Astrocyte (in vitro differentiated cells and primary cell): ENCODE results near the gene VARS1. TPM values are rescaled to one million over a fixed set of nuclear protein-coding genes. Genes with fewer than 3 reads are reported as not detected.

Experiments used
- DNase-seq: peaks from one replicate; pipeline ENCODE4 v3.0.0-alpha.2; 2010; ENCODE audit warnings: low read depth
- FAIRE-seq: peaks from 2 replicates; lab custom pipeline; 2011; peaks lifted over from hg19 to GRCh38; lab: Jason Lieb, UNC
- H2AFZ ChIP-seq: 2 replicates; pipeline ENCODE4 v1.6.0; 2012; ENCODE audit warnings: low read depth, low read length, inconsistent platforms
- H3K27ac ChIP-seq: 2 replicates; pipeline ENCODE4 v1.5.1; 2011; ENCODE audit warnings: low read depth, low read length, inconsistent platforms
- H3K27me3 ChIP-seq: 2 replicates; pipeline ENCODE4 v1.6.0; 2011; ENCODE audit warnings: low read length, inconsistent platforms; ENCODE audit not compliant: insufficient read depth
- H3K36me3 ChIP-seq: 2 replicates; pipeline ENCODE4 v1.5.1; 2011; ENCODE audit warnings: low read length, inconsistent platforms; ENCODE audit not compliant: insufficient read depth
- H3K4me1 ChIP-seq: 2 replicates; pipeline ENCODE4 v1.5.1; 2011; ENCODE audit warnings: low read length, inconsistent platforms; ENCODE audit not compliant: insufficient read depth
- H3K4me2 ChIP-seq: 2 replicates; pipeline ENCODE4 v1.6.0; 2012; ENCODE audit warnings: low read length, inconsistent platforms
- H3K4me3 ChIP-seq: 2 replicates; pipeline ENCODE4 v1.5.1; 2011; ENCODE audit warnings: low read depth, mild to moderate bottlenecking, low read length, inconsistent platforms; ENCODE audit not compliant: insufficient read depth
- H3K79me2 ChIP-seq: 2 replicates; pipeline ENCODE4 v1.6.0; 2012; ENCODE audit warnings: mild to moderate bottlenecking, low read length, inconsistent platforms; ENCODE audit not compliant: insufficient read depth
- H3K9ac ChIP-seq: 2 replicates; pipeline ENCODE4 v1.6.0; 2012; ENCODE audit warnings: mild to moderate bottlenecking, low read length, inconsistent platforms
- H3K9me3 ChIP-seq: 2 replicates; pipeline ENCODE4 v1.5.1; 2012; ENCODE audit warnings: low read depth, mild to moderate bottlenecking, low read length, inconsistent platforms; ENCODE audit not compliant: insufficient read depth
- H4K20me1 ChIP-seq: 2 replicates; pipeline ENCODE4 v1.6.0; 2012; ENCODE audit warnings: low read length, inconsistent platforms; ENCODE audit not compliant: insufficient read depth
- H3K27ac Mint-ChIP-seq: one replicate; pipeline ENCODE4 v1.8.0; 2021; ENCODE audit warnings: mild to moderate bottlenecking, mixed read lengths; ENCODE audit not compliant: unreplicated experiment
- H3K27me3 Mint-ChIP-seq: one replicate; pipeline ENCODE4 v1.8.0; 2021; ENCODE audit warnings: low read depth, mixed read lengths; ENCODE audit not compliant: unreplicated experiment
- H3K36me3 Mint-ChIP-seq: one replicate; pipeline ENCODE4 v1.8.0; 2021; ENCODE audit warnings: low read depth, mixed read lengths; ENCODE audit not compliant: unreplicated experiment
- H3K4me1 Mint-ChIP-seq: one replicate; pipeline ENCODE4 v1.8.0; 2021; ENCODE audit warnings: low read depth, mixed read lengths; ENCODE audit not compliant: unreplicated experiment
- H3K4me3 Mint-ChIP-seq: one replicate; pipeline ENCODE4 v1.8.0; 2021; ENCODE audit warnings: mild to moderate bottlenecking, moderate library complexity, mixed read lengths; ENCODE audit not compliant: unreplicated experiment
- H3K9me3 Mint-ChIP-seq: one replicate; pipeline ENCODE4 v1.8.0; 2021; ENCODE audit warnings: mild to moderate bottlenecking, mixed read lengths; ENCODE audit not compliant: unreplicated experiment
- CTCF ChIP-seq: IDR thresholded peaks from 2 replicates; pipeline ENCODE4 v1.5.1; 2011; ENCODE audit warnings: low read depth, mild to moderate bottlenecking, inconsistent platforms, low read length, moderate library complexity; ENCODE audit not compliant: insufficient read depth
- EZH2 ChIP-seq: IDR thresholded peaks from 2 replicates; pipeline ENCODE4 v1.6.1; 2012; ENCODE audit warnings: mild to moderate bottlenecking, low read length, inconsistent platforms; ENCODE audit not compliant: insufficient read depth
- total RNA-seq: library from RNA; stranded (reverse); gene quantifications from 2 replicates; pipeline ENCODE4 v1.2.1, GENCODE V29; 2021

The VARS1 gene
- total RNA-seq, 1 donor from 2014 or later: 94.8 TPM

GRCh38 chr6:31784098-31784925 is 11.2 kb downstream of the VARS1 start:
- no peak overlapping the region for H3K27ac Mint-ChIP-seq

DNA sequence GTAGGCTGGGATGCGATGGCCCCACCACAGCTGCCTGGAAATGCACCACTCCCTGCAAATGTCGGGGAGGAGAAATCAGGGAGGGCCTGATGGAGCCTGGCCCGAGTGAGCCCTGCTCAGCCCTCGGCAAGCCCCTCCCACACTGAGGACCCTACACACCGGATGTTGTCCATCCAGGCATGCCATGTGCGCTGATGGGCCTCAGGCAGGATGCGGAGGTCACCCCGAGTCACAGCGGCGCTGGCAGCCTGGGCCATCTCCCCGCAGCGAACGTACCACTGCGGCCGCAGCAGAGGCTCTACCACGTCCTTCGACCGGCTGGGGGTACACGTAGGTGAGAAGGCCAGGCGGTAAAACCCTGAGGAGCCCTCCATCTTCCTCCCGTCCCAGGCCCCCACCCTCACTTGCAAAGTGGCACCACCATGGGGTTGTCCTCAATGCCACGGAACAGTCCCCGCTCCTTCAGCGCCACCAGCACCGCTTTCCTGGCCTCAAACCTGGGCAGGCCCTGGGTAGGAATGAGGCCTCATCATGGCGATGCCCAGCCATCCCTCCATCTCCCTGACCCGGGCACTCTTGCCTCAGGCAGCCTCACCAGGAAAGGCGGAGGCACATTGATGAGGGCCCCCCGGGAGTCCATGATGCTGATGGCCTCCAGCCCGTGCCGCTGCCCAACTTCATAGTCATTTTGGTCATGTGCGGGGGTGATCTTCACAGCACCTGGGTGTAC is 13.3 kb downstream of the VARS1 start:
- Histone ChIP-seq H3K4me2 (no peak overlapping the region), H3K9ac (no peak overlapping the region), H3K9me3 (no peaks in the 10 kb centered on the region), H3K4me1 (peaks cover 5% of the 10 kb centered on the region), H3K36me3 (peaks cover 20% of the 10 kb centered on the region), H4K20me1 (peaks cover 9% of the 10 kb centered on the region), H3K27ac (no peak overlapping the region), H3K27me3 (no peaks in the 10 kb centered on the region), H2AFZ (no peak overlapping the region), H3K4me3 (no peak overlapping the region), H3K79me2 (no peaks in the 10 kb centered on the region)
- Mint-ChIP-seq H3K27me3 (no peaks in the 10 kb centered on the region), H3K4me3 (no peak overlapping the region), H3K9me3 (no peaks in the 10 kb centered on the region), H3K27ac (no peak overlapping the region), H3K4me1 (peaks cover 4% of the 10 kb centered on the region), H3K36me3 (peaks cover 29% of the 10 kb centered on the region)
- DNase-seq (no peak), FAIRE-seq (no peak)
- no peak for TF ChIP-seq EZH2
- TF ChIP-seq CTCF: no peak

More at GRCh38 chr6:31784098-31784925, 11.2 kb downstream of the VARS1 start:
- H3K36me3 ChIP-seq: peaks cover 24% of the 10 kb centered on the region
- no peak overlapping the region for H3K4me3 ChIP-seq
- peaks cover 5% of the 10 kb centered on the region for H4K20me1 ChIP-seq
- TF ChIP-seq CTCF (no peak), EZH2 (no peak)
- no peak overlapping the region for H3K4me3 Mint-ChIP-seq
- H3K79me2 ChIP-seq: peaks cover 3% of the 10 kb centered on the region
- FAIRE-seq (no peak), DNase-seq (no peak)
- peaks cover 23% of the 10 kb centered on the region for H3K36me3 Mint-ChIP-seq
- no peaks in the 10 kb centered on the region for H3K27me3 Mint-ChIP-seq
- no peaks in the 10 kb centered on the region for H3K4me1 Mint-ChIP-seq
- no peak overlapping the region for H2AFZ ChIP-seq
- H3K4me2 ChIP-seq: no peak overlapping the region
- H3K9me3 Mint-ChIP-seq: no peaks in the 10 kb centered on the region
- no peak overlapping the region for H3K9ac ChIP-seq
- no peaks in the 10 kb centered on the region for H3K9me3 ChIP-seq
- H3K27ac ChIP-seq: no peak overlapping the region
- no peaks in the 10 kb centered on the region for H3K27me3 ChIP-seq
- no peaks in the 10 kb centered on the region for H3K4me1 ChIP-seq
